A549 (cell line): ENCODE results near the gene CELF2.

Experiments used
- EHMT2 ChIP-seq: fragments of 200-600 bp; sonication (generic); IDR thresholded peaks from 2 replicates; pipeline ENCODE4 v1.6.1; 2016; ENCODE audit warnings: antibody characterized with exemption, low read depth, mild to moderate bottlenecking, moderate library complexity
- POLR2A ChIP-seq: IDR thresholded peaks from 2 replicates; pipeline ENCODE4 v1.6.1; 2012; ENCODE audit warnings: mild to moderate bottlenecking, low read length
- RNF2 ChIP-seq: fragments of 200-600 bp; sonication (generic); IDR thresholded peaks from 2 replicates; pipeline ENCODE4 v1.6.1; 2016; ENCODE audit warnings: low read depth, mild to moderate bottlenecking, antibody characterized with exemption, moderate library complexity, borderline replicate concordance

DNA sequence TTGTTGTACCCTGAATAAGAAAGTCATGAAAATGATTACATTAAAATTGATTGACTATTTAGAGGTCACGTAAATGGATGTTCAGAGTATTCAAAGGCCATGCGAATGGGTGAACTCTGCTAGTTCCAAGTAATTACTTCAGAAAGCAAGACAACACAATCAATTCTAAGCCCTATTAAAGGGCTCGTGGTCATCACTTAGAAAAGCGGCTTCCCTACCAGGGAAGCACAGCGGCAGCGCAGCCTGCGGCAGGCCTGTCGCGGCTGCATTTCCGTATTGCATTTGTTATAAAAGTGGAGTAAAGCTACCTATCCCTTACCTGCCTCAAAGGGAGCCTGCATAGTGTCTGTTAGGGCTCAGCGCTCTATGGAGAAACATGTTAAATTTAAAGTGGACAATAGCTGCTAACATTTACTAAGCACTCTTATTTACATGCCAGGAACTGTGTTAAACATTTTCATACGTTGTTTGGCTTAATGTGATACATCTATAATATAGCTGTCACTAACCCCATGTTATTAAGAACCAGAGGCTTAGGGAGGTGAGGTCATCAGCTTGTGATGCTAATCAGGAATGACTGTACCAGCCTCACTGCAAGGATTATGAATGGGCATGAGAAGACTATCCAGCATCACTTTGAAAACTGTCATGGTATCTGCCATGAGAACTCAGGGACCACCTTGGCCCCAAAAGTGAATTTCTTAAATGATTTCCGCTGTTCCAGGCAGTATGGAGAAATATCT is 187.5 kb downstream of the CELF2 start:
- no peak for TF ChIP-seq EHMT2
- no peak for TF ChIP-seq POLR2A
- TF ChIP-seq RNF2, result no peak
